Adrenal gland (tissue), 5 donors: ENCODE results near the gene PIP5K1C.

Experiments used
- CTCF ChIP-seq, 6 experiments: fragments of 450-650 bp in 4 of 6; fragments of 200-600 bp in 2 of 6; sonication (generic) in 1 of 6; IDR thresholded peaks; 1 replicate in 5 of 6; 2 replicates in 1 of 6; pipeline versions ENCODE4 v1.5.1 to v1.8.0; 2016 to 2021; ENCODE audit warnings: antibody characterized with exemption in 6 of 6, mild to moderate bottlenecking in 2 of 6, moderate library complexity in 1 of 6
- POLR2A ChIP-seq, 2 donors: fragments of 450-650 bp; IDR thresholded peaks; one replicate each; pipeline ENCODE4 v1.6.1; 2017; ENCODE audit warnings: antibody characterized with exemption in 2 of 2, mild to moderate bottlenecking in 2 of 2, moderate library complexity in 1 of 2
- donor health status: DM: no; HTN: no; CAD: no.

GRCh38 chr19:3590991-3591659, 109.1 kb downstream of the PIP5K1C start:
- no peak for TF ChIP-seq CTCF (IDR thresholded peaks at IDR 0.05)
- TF ChIP-seq POLR2A (IDR thresholded peaks at IDR 0.05): no peak
